Measurements from ENCODE around the gene OR6X1. TPM values are rescaled to one million over a fixed set of nuclear protein-coding genes. Genes with fewer than 3 reads are reported as not detected.

Gene OR6X1
- total RNA-seq, 1 experiment from 2014 or later = not detected

- in situ Hi-C loops (cut with HindIII; ENCODE audit: low sequenced_read_pairs) = no loop called here
- peak; percentile 83 for DNase-seq (ENCODE audit: low spot score)
Measured at GRCh38 chr11:123707606-123708205, 46.6 kb downstream of the OR6X1 start.

- no peak for DNase-seq (ENCODE audit: low spot score)
- in situ Hi-C loops (cut with HindIII; ENCODE audit: low sequenced_read_pairs) = no loop called here
Measured at GRCh38 chr11:123707206-123707605, 47.1 kb downstream of the OR6X1 start.

- in situ Hi-C loops (cut with HindIII; ENCODE audit: low sequenced_read_pairs) = no loop called here
- no peak for DNase-seq (ENCODE audit: low spot score)
Measured at GRCh38 chr11:123704341-123704740, 50.0 kb downstream of the OR6X1 start.

Other genes starting within 250 kb of the OR6X1 start
- gene SCN3B, start 99.9 kb downstream of the OR6X1 start, total RNA-seq (2014; rRNA removed; shearing (Covaris generic)) = not detected in 2 replicates
- 8.9 and 27.4 TPM in 2 replicates for gene ZNF202, start 12.9 kb downstream of the OR6X1 start, total RNA-seq (2014; rRNA removed; shearing (Covaris generic))
- not detected in 2 replicates for gene OR6M1, start 51.8 kb upstream of the OR6X1 start, total RNA-seq (2014; rRNA removed; shearing (Covaris generic))
- gene TMEM225, start 131.2 kb upstream of the OR6X1 start, total RNA-seq (2014; rRNA removed; shearing (Covaris generic)) = not detected in 2 replicates
- not detected in 2 replicates for gene OR8D4, start 147.6 kb upstream of the OR6X1 start, total RNA-seq (2014; rRNA removed; shearing (Covaris generic))
- not detected in 2 replicates for gene OR4D5, start 185.1 kb upstream of the OR6X1 start, total RNA-seq (2014; rRNA removed; shearing (Covaris generic))
- not detected in 2 replicates for gene OR6T1, start 189.3 kb upstream of the OR6X1 start, total RNA-seq (2014; rRNA removed; shearing (Covaris generic))
- gene OR10S1, start 223.3 kb upstream of the OR6X1 start, total RNA-seq (2014; rRNA removed; shearing (Covaris generic)) = not detected in 2 replicates
- gene OR10G6, start 240.6 kb upstream of the OR6X1 start, total RNA-seq (2014; rRNA removed; shearing (Covaris generic)) = not detected in 2 replicates

All from G401 (cell line).